ENCODE data around the gene RGS16.

- TF ChIP-seq CTCF (IDR thresholded peaks at IDR 0.05), result no peak
- TF ChIP-seq POLR2A (IDR thresholded peaks at IDR 0.05), result no peak
These were observed 3.4 kb upstream of the RGS16 start for GRCh38 chr1:182607566-182607965.
